GM21515 (cell line): Measurements from ENCODE around the gene CTXND1.

Experiments used
- ATAC-seq: cut with Tn5 transposase; IDR thresholded peaks from one replicate; pipeline ENCODE4 v1.9.1; 2021; ENCODE audit not compliant: unreplicated experiment

The CTXND1 gene

GRCh38 chr15:80259942-80260510 is 8.0 kb upstream of the CTXND1 start:
- no peak for ATAC-seq

- ATAC-seq: no peak
These were observed 439 bp downstream of the CTXND1 start for GRCh38 chr15:80251428-80252120.

- no peak for ATAC-seq
These were observed 1.2 kb downstream of the CTXND1 start for GRCh38 chr15:80250614-80251427.

DNA sequence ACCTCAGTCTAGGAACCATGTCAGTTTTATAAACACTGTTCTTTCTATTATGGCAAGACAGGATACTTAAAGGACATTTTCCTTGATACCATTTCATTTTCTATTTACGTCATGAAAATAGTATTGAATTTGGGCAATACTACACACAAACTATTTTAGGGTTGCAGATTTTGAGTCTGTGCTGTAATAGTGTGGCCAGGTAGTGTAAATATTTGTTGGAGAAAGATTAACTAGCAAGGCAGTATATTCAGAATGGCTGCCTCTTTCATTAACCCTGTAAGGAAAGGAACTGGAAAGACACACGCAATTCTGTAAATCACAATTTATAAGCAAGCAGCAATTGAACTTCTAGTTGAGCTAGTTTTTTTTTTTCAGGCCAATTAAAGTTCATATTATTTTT is 2.0 kb downstream of the CTXND1 start:
- ATAC-seq: no peak

- no peak for ATAC-seq
These were observed 4.7 kb downstream of the CTXND1 start for GRCh38 chr15:80247320-80247719.

DNA sequence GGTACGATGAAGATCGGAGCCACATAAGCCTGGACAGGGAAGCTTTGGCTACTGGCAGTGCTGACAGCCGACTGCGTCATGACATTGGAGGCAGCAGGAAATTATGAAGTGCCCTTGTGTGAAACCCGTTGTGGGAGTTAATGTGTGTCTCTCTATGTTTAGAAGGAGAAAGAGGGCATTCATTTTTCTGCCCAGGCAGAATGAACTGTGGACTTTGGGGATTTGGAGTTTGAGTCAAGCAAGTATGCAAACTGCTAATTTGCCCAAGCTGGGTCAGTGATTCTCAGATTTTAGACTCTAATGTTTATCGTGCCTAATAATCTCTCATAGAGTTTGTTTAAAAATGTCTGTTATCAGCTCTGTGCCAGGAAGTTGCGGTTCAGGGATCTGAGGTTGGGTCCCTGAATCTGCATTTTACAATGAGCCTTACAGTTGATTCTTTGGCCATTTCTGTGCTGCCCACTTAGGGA is 5.6 kb downstream of the CTXND1 start:
- no peak for ATAC-seq

DNA sequence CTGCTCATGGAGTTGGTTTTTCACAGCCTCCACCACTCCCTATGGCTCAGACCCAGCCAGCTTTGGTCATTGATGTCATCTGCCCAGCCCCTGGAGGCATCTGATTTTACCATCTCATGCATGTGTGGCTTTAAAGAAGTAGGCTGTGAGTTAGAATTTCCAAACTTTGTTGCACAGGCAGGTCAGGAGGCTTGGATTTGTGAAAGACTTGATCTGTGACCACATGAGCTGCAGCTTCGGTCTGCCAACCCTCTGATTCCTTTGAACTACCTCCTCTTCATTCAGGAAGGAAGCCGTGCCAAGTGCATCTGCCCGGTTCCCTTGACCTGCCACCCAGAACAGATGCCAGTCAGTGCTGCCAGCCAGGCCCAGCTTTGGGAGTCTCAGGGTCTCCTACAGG is 9.2 kb downstream of the CTXND1 start:
- no peak for ATAC-seq

- ATAC-seq: peak; percentile 63
These were observed 9.8 kb downstream of the CTXND1 start for GRCh38 chr15:80242132-80242769.

DNA sequence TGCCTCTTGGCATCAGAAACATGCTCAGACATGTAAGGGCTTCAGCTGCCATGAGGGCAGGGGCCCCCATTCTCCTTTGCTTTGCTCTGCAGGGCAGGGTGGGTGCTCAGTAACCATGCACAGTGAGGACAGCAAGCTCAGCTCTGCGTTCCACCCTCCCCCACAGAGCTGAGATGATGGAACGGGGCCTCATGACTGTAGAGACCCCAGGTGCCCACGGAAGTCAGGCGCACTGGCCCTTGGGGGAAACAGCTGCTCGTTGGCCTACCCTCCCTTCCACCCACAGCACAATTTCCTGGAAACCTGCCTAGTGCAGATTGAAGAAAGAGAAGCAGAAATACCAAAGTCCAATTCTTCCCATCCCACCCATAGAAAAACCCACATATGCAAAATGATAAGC is 10.5 kb downstream of the CTXND1 start:
- ATAC-seq: no peak

DNA sequence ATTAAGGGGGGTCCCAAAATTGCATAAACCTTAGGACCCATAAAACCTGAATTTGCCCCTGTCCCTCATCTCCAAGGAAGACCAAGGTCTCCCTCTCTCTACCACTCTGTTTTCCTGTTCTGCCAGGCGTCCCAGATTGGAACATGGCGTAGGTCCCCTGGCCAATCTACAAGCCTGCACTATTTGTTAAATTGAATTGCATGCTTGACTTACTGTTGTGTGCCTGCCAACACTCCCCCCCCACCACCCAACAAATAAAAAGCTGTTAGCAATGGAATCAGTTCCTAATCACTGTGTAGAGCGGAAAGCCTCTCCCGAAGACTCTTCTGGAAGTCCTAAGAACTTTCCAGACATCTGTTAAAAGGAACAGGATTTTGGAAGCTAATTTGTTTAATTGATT is 11.7 kb downstream of the CTXND1 start:
- ATAC-seq: no peak

- ATAC-seq: peak; percentile 63
These were observed 17.1 kb downstream of the CTXND1 start for GRCh38 chr15:80234883-80235282.

- no peak for ATAC-seq
These were observed 18.4 kb downstream of the CTXND1 start for GRCh38 chr15:80233581-80233980.

DNA sequence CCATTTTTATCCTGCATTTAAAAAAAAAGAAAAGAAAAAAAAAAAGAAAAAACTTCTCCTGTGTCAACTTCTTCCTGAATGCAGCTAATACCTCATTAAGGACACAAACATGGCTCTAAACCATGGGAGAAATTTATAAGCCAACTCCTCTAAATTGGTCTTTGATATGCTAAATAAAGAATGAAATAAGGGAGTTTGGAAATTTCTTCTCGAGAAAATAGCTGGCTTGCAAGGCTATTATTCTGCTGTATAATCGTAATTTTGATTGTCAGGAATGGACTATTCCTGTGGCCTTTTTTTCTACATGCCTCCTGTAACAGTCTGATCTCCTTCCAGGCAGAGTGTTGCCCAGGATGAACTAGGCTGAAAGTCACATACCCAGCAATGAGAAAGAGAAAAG is 20.6 kb downstream of the CTXND1 start:
- no peak for ATAC-seq

GRCh38 chr15:80228959-80229610 is 22.9 kb downstream of the CTXND1 start:
- ATAC-seq: no peak

GRCh38 chr15:80219955-80220354 is 32.1 kb downstream of the CTXND1 start:
- ATAC-seq: no peak

GRCh38 chr15:80217327-80217900 is 34.6 kb downstream of the CTXND1 start:
- no peak for ATAC-seq

- ATAC-seq: no peak
These were observed 35.1 kb downstream of the CTXND1 start for GRCh38 chr15:80216911-80217310.

GRCh38 chr15:80216141-80216540 is 35.9 kb downstream of the CTXND1 start:
- no peak for ATAC-seq

DNA sequence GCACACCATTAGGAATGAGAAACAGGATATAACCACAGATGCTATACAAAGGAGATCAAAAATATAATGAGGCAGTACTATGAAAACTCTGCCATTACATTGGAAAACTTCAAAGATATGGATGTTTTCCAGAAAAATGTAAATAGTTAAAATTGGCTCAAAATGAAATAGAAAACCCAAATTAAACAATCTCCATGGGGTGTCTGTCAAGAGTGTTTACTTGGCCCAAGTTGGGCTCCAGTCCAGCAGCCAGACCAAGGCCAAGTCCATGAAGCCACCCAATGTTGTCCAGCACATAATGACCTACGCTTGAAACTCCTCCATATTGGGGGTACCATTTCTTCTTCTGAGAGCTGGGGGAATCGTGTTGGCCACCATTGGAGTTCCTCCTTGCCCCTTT is 37.1 kb downstream of the CTXND1 start:
- no peak for ATAC-seq

DNA sequence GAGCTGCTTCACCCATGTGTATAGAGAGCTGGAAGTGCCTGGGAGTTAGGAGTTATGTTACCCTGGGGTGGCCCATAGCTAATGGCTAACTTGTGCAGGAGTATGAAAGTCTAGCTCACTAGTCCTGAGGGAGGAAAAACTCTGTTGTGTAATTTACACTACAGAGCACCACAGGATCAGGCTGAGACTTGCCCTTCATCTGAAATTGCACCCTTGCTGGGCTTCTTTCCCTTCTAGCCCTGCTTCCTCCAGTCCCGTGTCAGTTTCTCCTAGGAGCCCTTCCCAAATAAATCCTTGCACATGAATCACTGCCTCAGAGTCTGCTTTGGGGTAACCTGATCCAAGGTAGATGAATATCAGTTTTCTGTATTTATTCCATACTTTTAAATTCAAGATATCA is 40.0 kb downstream of the CTXND1 start:
- no peak for ATAC-seq
